H1 (cell line): ENCODE data around the gene TMEM18. TPM values are rescaled to one million over a fixed set of nuclear protein-coding genes. Genes with fewer than 3 reads are reported as not detected.

ENCODE experiments used
- CBX8 ChIP-seq: fragments of 300-800, 300-1000 bp; sonication (generic); IDR thresholded peaks from 2 replicates; pipeline ENCODE4 v1.7.1; 2016; ENCODE audit warnings: low read depth, low read length, borderline replicate concordance
- KDM4A ChIP-seq: IDR thresholded peaks from one replicate; pipeline ENCODE4 v1.7.1; 2012; ENCODE audit warnings: low read depth, mild to moderate bottlenecking, moderate library complexity, low read length, inconsistent platforms; ENCODE audit not compliant: severe bottlenecking
- PHF8 ChIP-seq: fragments of 200-600 bp; sonication (generic); conservative IDR thresholded peaks from 2 replicates; pipeline ENCODE4 v1.7.1; 2012; ENCODE audit warnings: low read depth, mild to moderate bottlenecking, inconsistent platforms, low read length, moderate library complexity
- USF2 ChIP-seq: IDR thresholded peaks from 2 replicates; pipeline ENCODE4 v1.6.1; 2011; ENCODE audit warnings: low read length, improper control_type of control experiment
- polyA plus RNA-seq, 7 experiments: library from polyadenylated mRNA; depleted of rRNA in 3 of 7; stranded (reverse) in 5 of 7; unstranded in 2 of 7; fragments of >200 nt in 5 of 7; fragments of 200-250 nt in 2 of 7; gene quantifications; 1 replicate in 5 of 7; 2 replicates in 1 of 7; 4 replicates in 1 of 7; pipeline versions ENCODE4 v1.2.1 to v1.2.3, GENCODE V29; 2011 to 2013; ENCODE audit warnings: missing spikeins in 2 of 7, mixed read lengths in 2 of 7
- total RNA-seq: library from RNA; stranded (reverse); fragmentation: NEBNext Ultra II Directional; extraction: Animal tissue kit (Norgen Biotek cat#: 25700); gene quantifications from 2 replicates; pipeline ENCODE4 v1.2.1, GENCODE V29; 2021

The TMEM18 gene
- total and polyA plus RNA-seq, 2 of the 8 experiments (the other 6 are each of a cell fraction or from before 2014, with no cell fraction given): 22.4 to 27.1 TPM

DNA sequence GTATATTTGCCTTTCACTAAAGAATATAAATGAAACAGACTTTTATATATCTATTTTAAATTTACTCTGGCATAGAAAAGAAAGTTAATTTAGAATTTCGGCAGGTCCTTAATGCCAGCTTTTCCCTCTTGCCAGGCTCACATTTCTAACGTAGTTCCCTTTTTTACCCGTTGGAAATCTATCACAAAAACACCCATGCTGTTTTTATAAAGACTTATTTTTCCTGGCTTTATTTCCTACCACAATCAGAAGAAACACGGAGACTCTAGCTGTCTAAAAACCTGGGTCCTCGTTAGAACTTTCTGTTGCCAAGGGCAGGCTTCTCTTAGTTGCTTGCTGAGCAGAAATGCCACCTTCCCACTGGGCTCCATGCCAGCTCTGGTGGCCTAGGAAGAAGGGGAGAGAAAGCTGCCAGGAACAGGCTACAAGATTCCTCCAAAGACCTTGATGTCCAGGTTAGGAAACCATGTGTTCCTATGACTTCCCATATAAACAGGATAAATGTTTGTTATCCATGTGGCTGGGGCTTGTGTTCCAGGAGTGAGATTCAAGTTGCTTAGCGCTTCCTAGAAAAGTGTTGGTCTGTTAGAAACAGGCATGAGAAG lies 17.8 kb upstream of the TMEM18 start (continued):
- TF ChIP-seq USF2: no peak
- TF ChIP-seq KDM4A: no peak
- no peak for TF ChIP-seq PHF8
- TF ChIP-seq CBX8: no peak
